Right lung (tissue), 5 donors: ENCODE data around the gene TAPBPL. TPM values are rescaled to one million over a fixed set of nuclear protein-coding genes. Genes with fewer than 3 reads are reported as not detected.
"Not testable (repeated sequence)": the region's sequence is repeated elsewhere in the genome, so short reads cannot be mapped to it uniquely, and the experiment has no call there.

Source experiments
- DNase-seq, 2 donors: peaks; one replicate each; pipeline ENCODE4 v3.0.0-alpha.2; 2013
- polyA plus RNA-seq, 5 donors: library from polyadenylated mRNA; unstranded; fragments of 120-200 nt; gene quantifications; one replicate each; pipeline versions ENCODE4 v1.2.1 to v1.2.3, GENCODE V29; 2013; ENCODE audit warnings: inconsistent platforms in 1 of 5, low replicate concordance in 1 of 5; ENCODE audit not compliant: insufficient read length in 5 of 5, insufficient read depth in 1 of 5

Gene TAPBPL
- polyA plus RNA-seq, 5 donors: 16.6 to 26.9 (median 20.3) TPM

GRCh38 chr12:6488240-6488639, 36.4 kb downstream of the TAPBPL start:
- DNase-seq: no peak

- DNase-seq: no peak
Observed at GRCh38 chr12:6489449-6489848, 37.6 kb downstream of the TAPBPL start.

- DNase-seq: not testable (repeated sequence)
Observed at GRCh38 chr12:6490673-6491072, 38.8 kb downstream of the TAPBPL start.

- DNase-seq: peak; percentile 92 to 95
Observed at GRCh38 chr12:6492838-6493496, 41.1 kb downstream of the TAPBPL start, which contains the start of gene MRPL51. Gene MRPL51 (minus strand): TSS chr12:6493262. CDS start chr12:6493136, 126 bp downstream.

DNA sequence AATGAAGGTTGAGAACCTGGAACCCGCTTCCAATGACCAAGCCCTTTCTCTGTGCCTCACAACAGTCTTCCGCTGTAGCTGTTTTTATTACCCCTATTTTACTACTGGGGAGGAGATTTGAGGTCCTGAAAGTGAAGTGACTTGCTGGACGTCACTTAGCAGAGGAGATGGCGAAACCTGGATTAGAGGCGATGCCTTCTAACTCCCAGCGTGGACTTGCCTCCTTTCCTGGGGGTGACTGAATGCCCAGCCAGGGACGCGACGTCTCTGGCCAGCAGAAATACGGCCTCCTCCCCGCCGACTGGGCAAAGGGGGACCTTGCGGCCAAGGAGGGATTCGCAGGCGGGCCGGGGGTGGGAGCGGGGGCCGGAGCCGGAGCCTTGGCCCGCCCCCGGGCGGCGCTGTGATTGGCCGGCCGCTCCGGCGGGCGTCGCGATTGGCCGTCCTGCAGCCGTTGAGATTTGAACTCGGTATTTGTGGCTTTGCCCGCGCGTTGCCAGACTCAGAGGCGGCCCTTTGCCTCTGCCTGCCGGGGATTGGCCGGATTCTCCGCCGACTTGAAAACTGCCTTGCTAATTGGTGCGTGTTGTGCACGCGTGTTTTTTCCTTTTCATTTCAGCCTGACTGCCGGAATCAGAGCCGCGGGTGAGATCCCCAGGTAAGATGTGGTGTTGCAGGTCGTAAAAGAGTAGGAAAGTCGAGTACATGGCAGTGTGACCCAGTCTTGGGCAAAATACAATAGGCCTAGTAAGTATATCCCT, 41.8 kb downstream of the TAPBPL start, which contains the start of gene NCAPD2:
TSS of gene NCAPD2 (plus strand) at position 606 of the 761 bp plus-strand sequence. CDS start 997 bp downstream, outside the sequence.
- peak; percentile 91 to 94 for DNase-seq

DNA sequence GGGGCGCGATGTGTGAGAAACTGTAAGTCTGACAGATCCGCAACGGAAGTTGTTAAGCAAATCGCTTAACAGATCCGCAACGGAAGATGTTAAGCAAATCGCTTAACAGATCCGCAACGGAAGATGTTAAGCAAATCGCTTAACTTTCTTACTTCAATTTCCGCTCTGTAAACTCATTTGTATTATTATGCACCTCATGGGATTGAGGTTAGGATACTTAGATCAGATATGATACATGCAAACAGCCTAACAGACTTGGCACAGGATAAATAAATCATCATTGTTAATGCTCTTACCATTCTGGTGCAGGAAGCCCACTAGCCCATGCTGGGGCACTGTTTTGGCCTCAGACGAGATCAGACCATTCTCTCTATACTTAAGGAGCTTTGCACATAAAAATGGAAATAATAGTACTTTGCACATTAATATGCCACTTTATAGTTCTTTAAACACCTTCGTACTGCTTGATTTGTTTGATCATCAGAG, 42.5 kb downstream of the TAPBPL start:
- DNase-seq: no peak

- no peak for DNase-seq
Observed at GRCh38 chr12:6494968-6495367, 43.1 kb downstream of the TAPBPL start.

GRCh38 chr12:6497291-6497690, 45.4 kb downstream of the TAPBPL start:
- not testable (repeated sequence) for DNase-seq

GRCh38 chr12:6500466-6500865, 48.6 kb downstream of the TAPBPL start:
- no peak for DNase-seq

GRCh38 chr12:6507102-6507998, 55.5 kb downstream of the TAPBPL start:
- no peak for DNase-seq

DNA sequence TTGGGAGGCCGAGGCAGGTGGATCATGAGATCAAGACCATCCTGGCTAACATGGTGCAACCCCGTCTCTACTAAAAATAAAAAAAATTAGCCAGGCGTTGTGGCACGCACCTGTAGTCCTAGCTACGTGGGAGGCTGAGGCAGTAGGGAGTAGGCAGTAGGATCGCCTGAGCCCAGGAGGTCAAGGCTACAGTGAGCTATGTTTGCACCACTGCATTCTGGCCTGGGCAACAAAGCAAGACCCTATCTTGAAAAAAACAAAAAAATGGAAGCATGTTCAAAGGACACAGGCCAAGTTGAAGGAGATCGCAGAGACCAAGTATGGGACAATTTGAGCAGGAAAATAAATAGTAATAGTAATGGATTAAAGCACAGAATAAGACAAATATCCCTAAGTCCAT, 56.2 kb downstream of the TAPBPL start:
- DNase-seq: no peak

Other genes with a start within 250 kb of the TAPBPL start
- gene PLEKHG6, start 141.4 kb upstream of the TAPBPL start, polyA plus RNA-seq: 1 to 10 TPM; 2.1 to 3.9 (median 3.0) TPM
- 100 to 1,000 TPM; 115 to 142 (median 133) TPM for gene TNFRSF1A, start 110.0 kb upstream of the TAPBPL start, polyA plus RNA-seq
- gene SCNN1A, start 76.5 kb upstream of the TAPBPL start, polyA plus RNA-seq: 1 to 10 TPM; 2.2 to 4.9 (median 2.8) TPM
- gene LTBR, start 67.9 kb upstream of the TAPBPL start, polyA plus RNA-seq: 100 to 1,000 TPM in 1 of 5 donors, 10 to 100 TPM in 4; 59.0 to 110 (median 74.7) TPM
- 1 to 10 TPM; 1.2 to 2.9 (median 1.7) TPM for gene CD27, start 7.1 kb upstream of the TAPBPL start, polyA plus RNA-seq
- 10 to 100 TPM; 16.0 to 23.2 (median 19.1) TPM for gene VAMP1, start 18.6 kb downstream of the TAPBPL start, polyA plus RNA-seq
- gene MRPL51, start 41.2 kb downstream of the TAPBPL start, polyA plus RNA-seq: 100 to 1,000 TPM; 145 to 169 (median 167) TPM
- gene NCAPD2, start 42.1 kb downstream of the TAPBPL start, polyA plus RNA-seq: 10 to 100 TPM; 51.0 to 88.5 (median 61.7) TPM
- gene GAPDH, start 82.5 kb downstream of the TAPBPL start, polyA plus RNA-seq: 1,000 to 10,000 TPM; 1,481 to 1,953 (median 1,592) TPM
- 10 to 100 TPM; 12.9 to 24.3 (median 18.4) TPM for gene IFFO1, start 104.0 kb downstream of the TAPBPL start, polyA plus RNA-seq
- 10 to 100 TPM; 18.2 to 36.6 (median 24.3) TPM for gene NOP2, start 116.2 kb downstream of the TAPBPL start, polyA plus RNA-seq
- gene CHD4, start 155.3 kb downstream of the TAPBPL start, polyA plus RNA-seq: 100 to 1,000 TPM; 196 to 268 (median 221) TPM
- gene LPAR5, start 183.9 kb downstream of the TAPBPL start, polyA plus RNA-seq: 1 to 10 TPM; 1.3 to 2.1 (median 1.3) TPM
- gene ACRBP, start 195.4 kb downstream of the TAPBPL start, polyA plus RNA-seq: 1 to 10 TPM; 5.5 to 7.4 (median 6.5) TPM
- 100 to 1,000 TPM in 3 of 5 donors, 10 to 100 TPM in 2; 89.5 to 116 (median 109) TPM for gene ING4, start 211.1 kb downstream of the TAPBPL start, polyA plus RNA-seq
- gene ZNF384, start 237.3 kb downstream of the TAPBPL start, polyA plus RNA-seq: 10 to 100 TPM; 79.4 to 98.5 (median 86.1) TPM
- gene PIANP, start 248.8 kb downstream of the TAPBPL start, polyA plus RNA-seq: 10 to 100 TPM in 1 of 5 donors, 1 to 10 TPM in 4; 5.2 to 10.4 (median 6.7) TPM